PC-9 (cell line): ENCODE data around the gene NXN.

Source experiments
- EZH2 ChIP-seq: fragments of 200-600 bp; sonication (generic); IDR thresholded peaks from 2 replicates; pipeline ENCODE4 v1.8.0; 2017; ENCODE audit warnings: antibody characterized with exemption, low read depth
- TF ChIP-seq, protein P1 (sequence below): fragments of 200-600 bp; sonication (generic); conservative IDR thresholded peaks from 2 replicates; pipeline ENCODE4 v1.6.1; 2017; ENCODE audit warnings: mixed run types, antibody characterized with exemption, mild to moderate bottlenecking, moderate library complexity

DNA sequence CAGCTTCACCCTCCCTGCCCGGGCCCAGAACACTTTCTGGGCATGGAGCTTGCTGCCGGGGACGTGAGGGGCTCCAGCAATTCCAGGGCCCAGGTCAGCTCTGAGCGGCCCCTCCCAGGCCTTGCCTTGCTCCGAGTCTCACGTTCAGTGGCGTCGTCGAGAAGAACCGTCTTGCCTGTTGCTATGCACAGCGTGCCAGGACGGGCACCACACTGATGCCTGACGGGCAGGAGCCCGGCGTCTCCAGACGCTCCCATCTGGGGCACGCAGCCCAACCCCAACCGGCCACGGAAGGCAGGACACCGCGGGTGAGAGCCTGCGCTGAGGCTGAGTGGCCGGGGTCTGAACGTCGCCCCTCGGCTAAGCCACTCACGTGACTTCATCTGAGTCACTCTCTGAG, 44.5 kb upstream of the NXN start:
- TF ChIP-seq, protein P1, sequence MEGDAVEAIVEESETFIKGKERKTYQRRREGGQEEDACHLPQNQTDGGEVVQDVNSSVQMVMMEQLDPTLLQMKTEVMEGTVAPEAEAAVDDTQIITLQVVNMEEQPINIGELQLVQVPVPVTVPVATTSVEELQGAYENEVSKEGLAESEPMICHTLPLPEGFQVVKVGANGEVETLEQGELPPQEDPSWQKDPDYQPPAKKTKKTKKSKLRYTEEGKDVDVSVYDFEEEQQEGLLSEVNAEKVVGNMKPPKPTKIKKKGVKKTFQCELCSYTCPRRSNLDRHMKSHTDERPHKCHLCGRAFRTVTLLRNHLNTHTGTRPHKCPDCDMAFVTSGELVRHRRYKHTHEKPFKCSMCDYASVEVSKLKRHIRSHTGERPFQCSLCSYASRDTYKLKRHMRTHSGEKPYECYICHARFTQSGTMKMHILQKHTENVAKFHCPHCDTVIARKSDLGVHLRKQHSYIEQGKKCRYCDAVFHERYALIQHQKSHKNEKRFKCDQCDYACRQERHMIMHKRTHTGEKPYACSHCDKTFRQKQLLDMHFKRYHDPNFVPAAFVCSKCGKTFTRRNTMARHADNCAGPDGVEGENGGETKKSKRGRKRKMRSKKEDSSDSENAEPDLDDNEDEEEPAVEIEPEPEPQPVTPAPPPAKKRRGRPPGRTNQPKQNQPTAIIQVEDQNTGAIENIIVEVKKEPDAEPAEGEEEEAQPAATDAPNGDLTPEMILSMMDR, result no peak
- TF ChIP-seq EZH2, result no peak
